HEK293 (cell line): ENCODE results near the gene UGT1A8.

Source experiments
- BCL11A ChIP-seq: fragments of 450-650 bp; formaldehyde crosslinking; IDR thresholded peaks from 2 replicates; pipeline ENCODE4 v1.5.1; 2016; ENCODE audit warnings: low read depth, missing biosample characterization, missing genetic modification characterization
- KLF16 ChIP-seq: fragments of 450-650 bp; formaldehyde crosslinking; IDR thresholded peaks from 2 replicates; pipeline ENCODE4 v1.5.1; 2017; ENCODE audit warnings: missing biosample characterization, missing genetic modification characterization
- ZNF121 ChIP-seq: fragments of 450-650 bp; formaldehyde crosslinking; IDR thresholded peaks from 2 replicates; pipeline ENCODE4 v1.5.1; 2016; ENCODE audit warnings: missing biosample characterization, missing genetic modification characterization
- ZNF138 ChIP-seq: fragments of 450-650 bp; formaldehyde crosslinking; IDR thresholded peaks from 2 replicates; pipeline ENCODE4 v1.5.1; 2016; ENCODE audit warnings: missing biosample characterization, missing genetic modification characterization, borderline replicate concordance
- ZNF19 ChIP-seq: fragments of 450-650 bp; formaldehyde crosslinking; IDR thresholded peaks from 2 replicates; pipeline ENCODE4; 2016; ENCODE audit warnings: missing biosample characterization, missing genetic modification characterization, low read depth
- ZNF24 ChIP-seq: fragments of 450-650 bp; formaldehyde crosslinking; IDR thresholded peaks from 2 replicates; pipeline ENCODE4 v1.5.1; 2016; ENCODE audit warnings: missing biosample characterization, missing genetic modification characterization
- ZNF324 ChIP-seq: fragments of 450-650 bp; formaldehyde crosslinking; IDR thresholded peaks from 2 replicates; pipeline ENCODE4 v1.5.1; 2016; ENCODE audit warnings: missing biosample characterization, missing genetic modification characterization
- ZNF335 ChIP-seq: fragments of 450-650 bp; formaldehyde crosslinking; conservative IDR thresholded peaks from 2 replicates; pipeline ENCODE4 v1.5.1; 2016; ENCODE audit warnings: missing biosample characterization, missing genetic modification characterization
- ZNF549 ChIP-seq: fragments of 450-650 bp; IDR thresholded peaks from 2 replicates; pipeline ENCODE4 v1.5.1; 2018; ENCODE audit warnings: missing biosample characterization, missing genetic modification characterization, mild to moderate bottlenecking, inconsistent platforms, moderate library complexity
- ZNF626 ChIP-seq: fragments of 450-650 bp; sonication (Bioruptor Pico); formaldehyde crosslinking; IDR thresholded peaks from 2 replicates; pipeline ENCODE4 v1.5.1; 2018; ENCODE audit warnings: missing biosample characterization, missing genetic modification characterization, inconsistent platforms
- TF ChIP-seq, protein P1 (sequence below): fragments of 450-650 bp; formaldehyde crosslinking; IDR thresholded peaks from 2 replicates; pipeline ENCODE4 v1.5.1; 2016; ENCODE audit warnings: missing biosample characterization, missing genetic modification characterization
- TF ChIP-seq, protein P2 (sequence below): fragments of 450-650 bp; formaldehyde crosslinking; IDR thresholded peaks from 2 replicates; pipeline ENCODE4 v1.5.1; 2016; ENCODE audit warnings: missing biosample characterization, missing genetic modification characterization
- TF ChIP-seq, protein P3 (sequence below): sonication (generic); formaldehyde crosslinking; IDR thresholded peaks from 2 replicates; pipeline ENCODE4 v1.8.1; 2022; ENCODE audit warnings: mild to moderate bottlenecking, moderate library complexity, missing genetic modification reagents

DNA sequence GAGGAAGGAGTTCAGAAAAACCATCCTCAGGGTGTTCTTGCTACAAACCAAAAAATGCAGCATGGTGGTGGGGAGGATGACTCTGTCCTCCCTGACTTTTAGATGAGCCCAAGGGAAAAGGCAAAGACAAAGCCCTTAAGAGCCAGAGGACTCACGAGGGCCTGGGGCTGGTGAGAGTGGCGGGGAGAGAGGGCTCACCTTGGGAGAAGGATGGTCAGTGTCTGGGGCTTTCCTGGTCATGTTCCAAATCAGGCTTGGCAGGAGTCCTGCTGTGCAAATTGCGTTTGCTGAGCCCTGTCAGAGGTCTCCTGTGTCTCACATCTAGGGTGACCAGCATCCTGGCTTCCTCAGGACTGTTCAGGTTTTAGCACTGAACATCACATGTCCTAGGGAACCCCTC is 147.3 kb downstream of the UGT1A8 start:
- TF ChIP-seq, protein P1, sequence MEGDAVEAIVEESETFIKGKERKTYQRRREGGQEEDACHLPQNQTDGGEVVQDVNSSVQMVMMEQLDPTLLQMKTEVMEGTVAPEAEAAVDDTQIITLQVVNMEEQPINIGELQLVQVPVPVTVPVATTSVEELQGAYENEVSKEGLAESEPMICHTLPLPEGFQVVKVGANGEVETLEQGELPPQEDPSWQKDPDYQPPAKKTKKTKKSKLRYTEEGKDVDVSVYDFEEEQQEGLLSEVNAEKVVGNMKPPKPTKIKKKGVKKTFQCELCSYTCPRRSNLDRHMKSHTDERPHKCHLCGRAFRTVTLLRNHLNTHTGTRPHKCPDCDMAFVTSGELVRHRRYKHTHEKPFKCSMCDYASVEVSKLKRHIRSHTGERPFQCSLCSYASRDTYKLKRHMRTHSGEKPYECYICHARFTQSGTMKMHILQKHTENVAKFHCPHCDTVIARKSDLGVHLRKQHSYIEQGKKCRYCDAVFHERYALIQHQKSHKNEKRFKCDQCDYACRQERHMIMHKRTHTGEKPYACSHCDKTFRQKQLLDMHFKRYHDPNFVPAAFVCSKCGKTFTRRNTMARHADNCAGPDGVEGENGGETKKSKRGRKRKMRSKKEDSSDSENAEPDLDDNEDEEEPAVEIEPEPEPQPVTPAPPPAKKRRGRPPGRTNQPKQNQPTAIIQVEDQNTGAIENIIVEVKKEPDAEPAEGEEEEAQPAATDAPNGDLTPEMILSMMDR, result no peak
- TF ChIP-seq, protein P2, sequence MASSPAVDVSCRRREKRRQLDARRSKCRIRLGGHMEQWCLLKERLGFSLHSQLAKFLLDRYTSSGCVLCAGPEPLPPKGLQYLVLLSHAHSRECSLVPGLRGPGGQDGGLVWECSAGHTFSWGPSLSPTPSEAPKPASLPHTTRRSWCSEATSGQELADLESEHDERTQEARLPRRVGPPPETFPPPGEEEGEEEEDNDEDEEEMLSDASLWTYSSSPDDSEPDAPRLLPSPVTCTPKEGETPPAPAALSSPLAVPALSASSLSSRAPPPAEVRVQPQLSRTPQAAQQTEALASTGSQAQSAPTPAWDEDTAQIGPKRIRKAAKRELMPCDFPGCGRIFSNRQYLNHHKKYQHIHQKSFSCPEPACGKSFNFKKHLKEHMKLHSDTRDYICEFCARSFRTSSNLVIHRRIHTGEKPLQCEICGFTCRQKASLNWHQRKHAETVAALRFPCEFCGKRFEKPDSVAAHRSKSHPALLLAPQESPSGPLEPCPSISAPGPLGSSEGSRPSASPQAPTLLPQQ (tag by site-specific recombination), result no peak
- TF ChIP-seq ZNF324 (tag by site-specific recombination) (no peak), ZNF24 (no peak), ZNF549 (no peak), ZNF121 (tag by site-specific recombination) (no peak), ZNF19 (tag by site-specific recombination) (no peak), ZNF626 (tag by site-specific recombination) (no peak), ZNF138 (tag by site-specific recombination) (no peak), ZNF335 (no peak), BCL11A (tag by site-specific recombination) (no peak), KLF16 (tag by site-specific recombination) (no peak)
- TF ChIP-seq, protein P3, sequence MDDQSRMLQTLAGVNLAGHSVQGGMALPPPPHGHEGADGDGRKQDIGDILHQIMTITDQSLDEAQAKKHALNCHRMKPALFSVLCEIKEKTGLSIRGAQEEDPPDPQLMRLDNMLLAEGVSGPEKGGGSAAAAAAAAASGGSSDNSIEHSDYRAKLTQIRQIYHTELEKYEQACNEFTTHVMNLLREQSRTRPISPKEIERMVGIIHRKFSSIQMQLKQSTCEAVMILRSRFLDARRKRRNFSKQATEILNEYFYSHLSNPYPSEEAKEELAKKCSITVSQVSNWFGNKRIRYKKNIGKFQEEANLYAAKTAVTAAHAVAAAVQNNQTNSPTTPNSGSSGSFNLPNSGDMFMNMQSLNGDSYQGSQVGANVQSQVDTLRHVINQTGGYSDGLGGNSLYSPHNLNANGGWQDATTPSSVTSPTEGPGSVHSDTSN (CRISPR knock-in tag), result no peak
